Neural progenitor cell (in vitro differentiated cells): ENCODE data around the gene SGTB. TPM values are rescaled to one million over a fixed set of nuclear protein-coding genes. Genes with fewer than 3 reads are reported as not detected.

Experiments used
- DNase-seq: peaks from one replicate; pipeline ENCODE4 v3.0.0-alpha.2; 2016; ENCODE audit warnings: low spot score
- H2AFZ ChIP-seq: fragments of 200-600 bp; sonication (generic); replicated peaks from 2 replicates; pipeline ENCODE4 v1.6.1; 2016; ENCODE audit warnings: antibody characterized with exemption
- H3F3A ChIP-seq: fragments of 200-600 bp; sonication (generic); 2 replicates; pipeline ENCODE4 v1.6.1; 2016; ENCODE audit warnings: antibody characterized with exemption, low read depth
- H3K27ac ChIP-seq: fragments of 200-600 bp; sonication (generic); 2 replicates; pipeline ENCODE4 v1.5.1; 2016; ENCODE audit warnings: mild to moderate bottlenecking
- H3K27me3 ChIP-seq: fragments of 200-600 bp; sonication (generic); 2 replicates; pipeline ENCODE4 v1.6.1; 2016; ENCODE audit warnings: mild to moderate bottlenecking, moderate library complexity
- H3K36me3 ChIP-seq: fragments of 200-600 bp; sonication (generic); 2 replicates; pipeline ENCODE4 v1.5.1; 2016
- H3K4me1 ChIP-seq: fragments of 200-600 bp; sonication (generic); 2 replicates; pipeline ENCODE4 v1.6.1; 2016; ENCODE audit warnings: mixed run types
- H3K4me2 ChIP-seq: fragments of 200-600 bp; sonication (generic); 2 replicates; pipeline ENCODE4 v1.6.1; 2016
- H3K4me3 ChIP-seq: fragments of 200-600 bp; sonication (generic); 2 replicates; pipeline ENCODE4 v1.5.1; 2016
- H3K79me2 ChIP-seq: fragments of 200-600 bp; sonication (generic); 2 replicates; pipeline ENCODE4 v1.6.1; 2016; ENCODE audit warnings: low read depth
- H3K9ac ChIP-seq: fragments of 200-600 bp; sonication (generic); 2 replicates; pipeline ENCODE4 v1.6.1; 2016
- H3K9me3 ChIP-seq: fragments of 200-600 bp; sonication (generic); 2 replicates; pipeline ENCODE4 v1.5.1; 2016; ENCODE audit warnings: low read depth
- H4K20me1 ChIP-seq: fragments of 200-600 bp; sonication (generic); 2 replicates; pipeline ENCODE4 v1.6.1; 2016; ENCODE audit warnings: low read depth
- H3K27ac Mint-ChIP-seq: 3 replicates; pipeline ENCODE4 v1.8.0; 2021; ENCODE audit warnings: mixed read lengths
- H3K27me3 Mint-ChIP-seq: 2 replicates; pipeline ENCODE4 v1.8.0; 2022; ENCODE audit warnings: low read depth, mild to moderate bottlenecking, inconsistent platforms, moderate library complexity, mixed read lengths; ENCODE audit not compliant: insufficient read depth
- H3K36me3 Mint-ChIP-seq: 3 replicates; pipeline ENCODE4 v1.8.0; 2021; ENCODE audit warnings: mixed read lengths
- H3K4me1 Mint-ChIP-seq: 3 replicates; pipeline ENCODE4 v1.8.0; 2021; ENCODE audit warnings: mixed read lengths
- H3K4me3 Mint-ChIP-seq: 3 replicates; pipeline ENCODE4 v1.8.0; 2021; ENCODE audit warnings: mild to moderate bottlenecking, moderate library complexity, mixed read lengths
- H3K9me3 Mint-ChIP-seq: 3 replicates; pipeline ENCODE4 v1.8.0; 2020; ENCODE audit warnings: mixed read lengths
- CTCF ChIP-seq: fragments of 200-600 bp; sonication (generic); IDR thresholded peaks from 2 replicates; pipeline ENCODE4 v1.5.1; 2017; ENCODE audit warnings: antibody characterized with exemption, mild to moderate bottlenecking
- EZH2 ChIP-seq: fragments of 200-600 bp; sonication (generic); IDR thresholded peaks from 2 replicates; pipeline ENCODE4 v1.6.1; 2017; ENCODE audit warnings: antibody characterized with exemption, mild to moderate bottlenecking, moderate library complexity
- EZH2phosphoT487 ChIP-seq: fragments of 200-600 bp; sonication (generic); IDR thresholded peaks from 2 replicates; pipeline ENCODE4 v1.6.1; 2017; ENCODE audit warnings: antibody characterized with exemption
- total RNA-seq: library from RNA; depleted of rRNA; stranded (reverse); fragments of >200 nt; gene quantifications from 2 replicates; pipeline ENCODE4 v1.2.3, GENCODE V29; 2015; ENCODE audit warnings: low replicate concordance

SGTB gene
- total RNA-seq, 1 donor from 2014 or later, result 6.8 TPM

GRCh38 chr5:65646938-65647337 is 75.0 kb downstream of the SGTB start:
- peaks cover 16% of the 10 kb centered on the region for H3K4me1 ChIP-seq
- no peaks in the 10 kb centered on the region for H3K79me2 ChIP-seq
- no peak overlapping the region for H3K4me3 ChIP-seq
- H3K4me1 Mint-ChIP-seq, result no peaks in the 10 kb centered on the region
- no peak overlapping the region for H3K9ac ChIP-seq
- H3K9me3 Mint-ChIP-seq, result no peaks in the 10 kb centered on the region
- no peak overlapping the region for H3K27ac Mint-ChIP-seq
- peaks cover 4% of the 10 kb centered on the region for H3K36me3 Mint-ChIP-seq
- DNase-seq, result no peak
- no peaks in the 10 kb centered on the region for H4K20me1 ChIP-seq
- H3K4me3 Mint-ChIP-seq, result no peak overlapping the region
- no peaks in the 10 kb centered on the region for H3K27me3 Mint-ChIP-seq
- TF ChIP-seq EZH2 (no peak), EZH2phosphoT487 (no peak), CTCF (no peak)
- H3K9me3 ChIP-seq, result no peaks in the 10 kb centered on the region
- H2AFZ ChIP-seq, result no peak overlapping the region
- no peak overlapping the region for H3K4me2 ChIP-seq
- peaks cover 15% of the 10 kb centered on the region for H3F3A ChIP-seq
- H3K36me3 ChIP-seq, result no peaks in the 10 kb centered on the region
- peak overlapping the region; percentile 71 for H3K27ac ChIP-seq
- H3K27me3 ChIP-seq, result no peaks in the 10 kb centered on the region

- Mint-ChIP-seq H3K4me1 (no peaks in the 10 kb centered on the region), H3K36me3 (peaks cover 16% of the 10 kb centered on the region), H3K4me3 (no peak overlapping the region), H3K27me3 (peaks cover 2% of the 10 kb centered on the region), H3K9me3 (no peaks in the 10 kb centered on the region), H3K27ac (no peak overlapping the region)
- H3K4me3 ChIP-seq, result no peak overlapping the region
- no peak for DNase-seq
- H2AFZ ChIP-seq, result no peak overlapping the region
- no peaks in the 10 kb centered on the region for H3K9me3 ChIP-seq
- H3K4me2 ChIP-seq, result no peak overlapping the region
- no peak overlapping the region for H3K27ac ChIP-seq
- no peaks in the 10 kb centered on the region for H3K4me1 ChIP-seq
- H4K20me1 ChIP-seq, result no peaks in the 10 kb centered on the region
- peaks cover 12% of the 10 kb centered on the region for H3K36me3 ChIP-seq
- no peaks in the 10 kb centered on the region for H3K79me2 ChIP-seq
- H3F3A ChIP-seq, result no peaks in the 10 kb centered on the region
- H3K27me3 ChIP-seq, result no peaks in the 10 kb centered on the region
- TF ChIP-seq EZH2phosphoT487 (no peak), EZH2 (no peak), CTCF (no peak)
- no peak overlapping the region for H3K9ac ChIP-seq
Observed at GRCh38 chr5:65640240-65640639, 81.7 kb downstream of the SGTB start.

GRCh38 chr5:65630981-65631380 is 90.9 kb downstream of the SGTB start:
- Histone ChIP-seq H3K4me3 (no peak overlapping the region), H3K9ac (no peak overlapping the region), H3K79me2 (peaks cover 51% of the 10 kb centered on the region), H3F3A (no peaks in the 10 kb centered on the region), H3K9me3 (no peaks in the 10 kb centered on the region), H3K27me3 (no peaks in the 10 kb centered on the region), H3K4me2 (no peak overlapping the region), H3K27ac (no peak overlapping the region), H3K36me3 (peaks cover 8% of the 10 kb centered on the region), H2AFZ (no peak overlapping the region), H3K4me1 (peaks cover 1% of the 10 kb centered on the region), H4K20me1 (no peaks in the 10 kb centered on the region)
- no peak for DNase-seq
- TF ChIP-seq EZH2 (no peak), CTCF (no peak), EZH2phosphoT487 (no peak)
- Mint-ChIP-seq H3K4me3 (no peak overlapping the region), H3K27me3 (no peaks in the 10 kb centered on the region), H3K27ac (no peak overlapping the region), H3K36me3 (peaks cover 7% of the 10 kb centered on the region), H3K4me1 (peaks cover 4% of the 10 kb centered on the region), H3K9me3 (no peaks in the 10 kb centered on the region)
